Testis (tissue), 2 donors: ENCODE results near the gene RUVBL1.

Experiments
- POLR2A ChIP-seq: fragments of 450-650 bp; IDR thresholded peaks from one replicate; pipeline ENCODE4 v1.6.1; 2017; ENCODE audit warnings: antibody characterized with exemption, mild to moderate bottlenecking, moderate library complexity
- TF ChIP-seq, protein P1 (sequence below), 3 experiments: fragments of 450-650 bp in 2 of 3; fragments of 200-600 bp in 1 of 3; sonication (generic) in 1 of 3; IDR thresholded peaks; one replicate each; pipeline ENCODE4 v1.5.1; 2016 to 2019; ENCODE audit warnings: antibody characterized with exemption in 3 of 3, mild to moderate bottlenecking in 2 of 3, moderate library complexity in 1 of 3

DNA sequence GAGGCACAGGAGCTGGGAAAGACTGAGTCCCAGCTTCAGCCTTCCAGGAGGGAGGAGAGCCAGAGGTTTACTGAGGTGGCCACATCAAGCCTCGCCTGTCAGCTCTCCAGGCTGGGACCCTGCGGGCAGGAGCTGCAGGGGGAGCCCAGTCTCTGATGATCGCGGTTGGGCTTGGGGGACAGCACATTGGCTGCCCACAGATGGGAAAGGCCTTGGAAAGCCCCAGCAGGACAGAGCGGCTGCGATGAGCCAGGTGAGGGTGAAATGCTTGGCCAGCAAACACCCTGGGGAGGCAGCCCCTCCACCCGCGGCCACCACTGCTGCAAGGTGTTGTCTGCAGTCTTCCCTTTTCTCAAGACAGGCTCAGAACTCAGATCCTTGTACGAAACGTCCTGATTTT, 40.2 kb downstream of the RUVBL1 start:
- TF ChIP-seq, protein P1, sequence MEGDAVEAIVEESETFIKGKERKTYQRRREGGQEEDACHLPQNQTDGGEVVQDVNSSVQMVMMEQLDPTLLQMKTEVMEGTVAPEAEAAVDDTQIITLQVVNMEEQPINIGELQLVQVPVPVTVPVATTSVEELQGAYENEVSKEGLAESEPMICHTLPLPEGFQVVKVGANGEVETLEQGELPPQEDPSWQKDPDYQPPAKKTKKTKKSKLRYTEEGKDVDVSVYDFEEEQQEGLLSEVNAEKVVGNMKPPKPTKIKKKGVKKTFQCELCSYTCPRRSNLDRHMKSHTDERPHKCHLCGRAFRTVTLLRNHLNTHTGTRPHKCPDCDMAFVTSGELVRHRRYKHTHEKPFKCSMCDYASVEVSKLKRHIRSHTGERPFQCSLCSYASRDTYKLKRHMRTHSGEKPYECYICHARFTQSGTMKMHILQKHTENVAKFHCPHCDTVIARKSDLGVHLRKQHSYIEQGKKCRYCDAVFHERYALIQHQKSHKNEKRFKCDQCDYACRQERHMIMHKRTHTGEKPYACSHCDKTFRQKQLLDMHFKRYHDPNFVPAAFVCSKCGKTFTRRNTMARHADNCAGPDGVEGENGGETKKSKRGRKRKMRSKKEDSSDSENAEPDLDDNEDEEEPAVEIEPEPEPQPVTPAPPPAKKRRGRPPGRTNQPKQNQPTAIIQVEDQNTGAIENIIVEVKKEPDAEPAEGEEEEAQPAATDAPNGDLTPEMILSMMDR (IDR thresholded peaks at IDR 0.05) = no peak
- TF ChIP-seq POLR2A = no peak
